ENCODE measurements around the gene CINP. TPM values are rescaled to one million over a fixed set of nuclear protein-coding genes. Genes with fewer than 3 reads are reported as not detected.

Gene CINP
- polyA plus RNA-seq, 1 donor from 2014 or later = 23.1 TPM

DNA sequence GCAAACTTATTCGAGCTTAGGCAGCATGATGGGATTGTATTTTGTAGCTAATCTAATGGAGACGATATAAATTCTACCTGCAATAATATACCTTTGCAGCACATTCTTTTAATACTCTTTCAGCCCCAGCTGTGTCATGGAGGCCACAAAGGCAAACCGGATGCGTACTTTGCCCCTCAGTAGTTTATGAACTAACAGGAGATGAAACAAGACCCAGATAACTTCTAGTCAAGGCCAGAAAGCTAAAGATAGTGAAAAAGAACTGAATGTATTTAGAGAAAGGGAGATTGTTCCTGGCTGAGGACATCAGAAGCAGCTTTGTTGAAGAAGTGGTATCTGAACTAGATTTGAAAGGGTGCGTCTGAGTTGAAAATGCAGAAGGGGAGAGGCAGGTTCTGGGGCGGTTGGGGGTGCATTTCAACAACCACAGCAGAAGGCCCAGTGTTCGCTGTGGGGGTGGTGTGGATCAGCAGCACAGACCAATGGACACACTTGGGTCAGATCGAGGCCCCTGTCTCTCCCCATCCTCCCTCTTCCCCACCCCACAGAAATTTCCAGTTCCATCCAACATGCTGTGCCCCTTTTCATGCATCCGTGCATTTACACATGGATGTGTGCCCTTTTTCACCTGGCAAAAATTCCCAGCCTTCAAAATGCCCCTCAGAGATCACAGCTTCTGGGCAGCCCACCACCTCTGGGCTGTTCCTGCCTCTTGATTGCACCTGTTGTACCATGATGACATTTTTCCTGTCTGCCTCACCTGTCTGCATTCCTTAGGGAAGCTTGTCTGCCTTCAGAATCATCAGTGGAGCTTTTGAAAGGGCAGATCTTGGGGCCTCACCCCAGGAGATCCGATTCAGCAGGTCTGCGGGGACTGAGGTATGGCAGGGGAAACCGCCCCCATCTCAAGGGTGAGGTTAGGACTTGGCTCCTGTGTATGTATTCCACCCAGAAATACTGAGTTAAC, 41.0 kb downstream of the CINP start:
- no peak for TF ChIP-seq EP300 (conservative IDR thresholded peaks at IDR 0.05; ENCODE audit: poor library complexity, severe bottlenecking)
- TF ChIP-seq RAD21 (conservative IDR thresholded peaks at IDR 0.05) = no peak
- H3K27ac ChIP-seq (ENCODE audit: low read length) = no peak overlapping the region
- no peaks in the 10 kb centered on the region for H3K9me3 ChIP-seq (ENCODE audit: low read length)
- no peak overlapping the region for H3K4me3 ChIP-seq (ENCODE audit: low read length)
- no peak overlapping the region for H3K4me2 ChIP-seq (ENCODE audit: low read length)
- H3F3A ChIP-seq (ENCODE audit: insufficient read depth, low read length, poor library complexity, severe bottlenecking) = no peaks in the 10 kb centered on the region
- H2AFZ ChIP-seq (ENCODE audit: low read depth, low read length) = no peak overlapping the region
- peaks cover 3% of the 10 kb centered on the region for H3K79me2 ChIP-seq (replicated peaks; ENCODE audit: insufficient read depth, low read length)
- H3K9ac ChIP-seq (ENCODE audit: low read length) = no peak overlapping the region
- H4K20me1 ChIP-seq (ENCODE audit: insufficient read depth) = no peaks in the 10 kb centered on the region
- H3K9me2 ChIP-seq (ENCODE audit: insufficient read depth, low read length) = no peaks in the 10 kb centered on the region
- H3K27me3 ChIP-seq (ENCODE audit: insufficient read depth, low read depth, low read length) = no peaks in the 10 kb centered on the region
- H3K36me3 ChIP-seq (ENCODE audit: insufficient read depth, low read length) = no peaks in the 10 kb centered on the region

DNA sequence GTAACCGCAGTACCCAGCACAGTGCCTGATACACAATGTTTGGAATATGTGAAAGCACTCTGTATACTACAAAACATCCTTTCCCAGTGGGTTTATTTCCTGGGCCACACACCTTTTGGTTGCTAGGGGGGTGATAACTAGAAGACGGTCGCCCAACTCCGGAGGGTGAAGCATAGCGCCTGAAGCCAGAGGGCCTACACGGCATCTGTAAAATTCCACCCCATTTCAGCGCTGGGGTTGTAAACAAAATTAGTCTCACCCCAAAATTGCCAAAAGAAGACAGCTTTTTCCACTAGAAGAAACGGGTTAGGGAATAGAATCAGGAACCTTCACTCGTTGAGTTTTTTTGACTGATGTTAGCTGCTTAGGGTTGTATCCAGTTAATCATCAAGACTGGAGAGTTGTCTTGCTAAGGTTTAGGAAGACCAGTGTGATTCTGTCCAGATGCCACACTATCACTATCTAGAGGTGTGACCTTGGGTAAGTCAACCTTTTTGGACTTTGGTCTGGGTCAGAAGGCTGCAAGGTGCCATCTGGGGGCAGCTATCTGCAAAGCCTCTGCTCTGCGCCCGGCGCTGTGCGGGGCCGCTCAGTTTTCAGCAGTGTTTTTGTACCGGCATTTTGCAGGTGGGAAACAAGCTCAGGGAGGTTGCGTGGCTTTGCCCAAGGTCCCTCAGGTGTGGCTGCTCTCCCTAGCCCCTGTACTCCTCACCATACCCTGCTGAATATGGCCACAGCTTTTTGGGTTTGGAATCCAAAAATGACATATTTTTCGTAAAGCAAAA, 41.8 kb downstream of the CINP start:
- peak overlapping the region; percentile 89 for H3K4me3 ChIP-seq (ENCODE audit: low read length)
- H2AFZ ChIP-seq (ENCODE audit: low read depth, low read length) = peak overlapping the region; percentile 85

More for the DNA sequence above, 41.8 kb downstream of the CINP start:
- Histone ChIP-seq H3K9me2 (ENCODE audit: insufficient read depth, low read length) (no peaks in the 10 kb centered on the region), H3K4me2 (ENCODE audit: low read length) (peak overlapping the region; percentile 99), H3K36me3 (ENCODE audit: insufficient read depth, low read length) (no peaks in the 10 kb centered on the region), H3K9ac (ENCODE audit: low read length) (peak overlapping the region; percentile 92), H3K79me2 (replicated peaks; ENCODE audit: insufficient read depth, low read length) (peaks cover 3% of the 10 kb centered on the region), H3F3A (ENCODE audit: insufficient read depth, low read length, poor library complexity, severe bottlenecking) (peaks cover 5% of the 10 kb centered on the region), H3K27ac (ENCODE audit: low read length) (peak overlapping the region; percentile 84), H3K27me3 (ENCODE audit: insufficient read depth, low read depth, low read length) (no peaks in the 10 kb centered on the region), H3K9me3 (ENCODE audit: low read length) (no peaks in the 10 kb centered on the region), H4K20me1 (ENCODE audit: insufficient read depth) (no peaks in the 10 kb centered on the region)
- TF ChIP-seq MXI1 (conservative IDR thresholded peaks at IDR 0.05; ENCODE audit: poor library complexity, severe bottlenecking) = no peak
- no peak for TF ChIP-seq RAD21 (conservative IDR thresholded peaks at IDR 0.05)
- no peak for TF ChIP-seq EZH2 (IDR thresholded peaks at IDR 0.05; ENCODE audit: borderline replicate concordance, insufficient read depth, low read length, poor library complexity, severe bottlenecking)
- TF ChIP-seq POLR2AphosphoS5 (IDR thresholded peaks at IDR 0.05) = no peak
- TF ChIP-seq, protein P1, sequence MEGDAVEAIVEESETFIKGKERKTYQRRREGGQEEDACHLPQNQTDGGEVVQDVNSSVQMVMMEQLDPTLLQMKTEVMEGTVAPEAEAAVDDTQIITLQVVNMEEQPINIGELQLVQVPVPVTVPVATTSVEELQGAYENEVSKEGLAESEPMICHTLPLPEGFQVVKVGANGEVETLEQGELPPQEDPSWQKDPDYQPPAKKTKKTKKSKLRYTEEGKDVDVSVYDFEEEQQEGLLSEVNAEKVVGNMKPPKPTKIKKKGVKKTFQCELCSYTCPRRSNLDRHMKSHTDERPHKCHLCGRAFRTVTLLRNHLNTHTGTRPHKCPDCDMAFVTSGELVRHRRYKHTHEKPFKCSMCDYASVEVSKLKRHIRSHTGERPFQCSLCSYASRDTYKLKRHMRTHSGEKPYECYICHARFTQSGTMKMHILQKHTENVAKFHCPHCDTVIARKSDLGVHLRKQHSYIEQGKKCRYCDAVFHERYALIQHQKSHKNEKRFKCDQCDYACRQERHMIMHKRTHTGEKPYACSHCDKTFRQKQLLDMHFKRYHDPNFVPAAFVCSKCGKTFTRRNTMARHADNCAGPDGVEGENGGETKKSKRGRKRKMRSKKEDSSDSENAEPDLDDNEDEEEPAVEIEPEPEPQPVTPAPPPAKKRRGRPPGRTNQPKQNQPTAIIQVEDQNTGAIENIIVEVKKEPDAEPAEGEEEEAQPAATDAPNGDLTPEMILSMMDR (IDR thresholded peaks at IDR 0.05; ENCODE audit: poor library complexity, severe bottlenecking) = no peak
- no peak for TF ChIP-seq EP300 (conservative IDR thresholded peaks at IDR 0.05; ENCODE audit: poor library complexity, severe bottlenecking)
- no peak for TF ChIP-seq TAF1 (IDR thresholded peaks at IDR 0.05; ENCODE audit: low read depth)
- TF ChIP-seq, protein P2, sequence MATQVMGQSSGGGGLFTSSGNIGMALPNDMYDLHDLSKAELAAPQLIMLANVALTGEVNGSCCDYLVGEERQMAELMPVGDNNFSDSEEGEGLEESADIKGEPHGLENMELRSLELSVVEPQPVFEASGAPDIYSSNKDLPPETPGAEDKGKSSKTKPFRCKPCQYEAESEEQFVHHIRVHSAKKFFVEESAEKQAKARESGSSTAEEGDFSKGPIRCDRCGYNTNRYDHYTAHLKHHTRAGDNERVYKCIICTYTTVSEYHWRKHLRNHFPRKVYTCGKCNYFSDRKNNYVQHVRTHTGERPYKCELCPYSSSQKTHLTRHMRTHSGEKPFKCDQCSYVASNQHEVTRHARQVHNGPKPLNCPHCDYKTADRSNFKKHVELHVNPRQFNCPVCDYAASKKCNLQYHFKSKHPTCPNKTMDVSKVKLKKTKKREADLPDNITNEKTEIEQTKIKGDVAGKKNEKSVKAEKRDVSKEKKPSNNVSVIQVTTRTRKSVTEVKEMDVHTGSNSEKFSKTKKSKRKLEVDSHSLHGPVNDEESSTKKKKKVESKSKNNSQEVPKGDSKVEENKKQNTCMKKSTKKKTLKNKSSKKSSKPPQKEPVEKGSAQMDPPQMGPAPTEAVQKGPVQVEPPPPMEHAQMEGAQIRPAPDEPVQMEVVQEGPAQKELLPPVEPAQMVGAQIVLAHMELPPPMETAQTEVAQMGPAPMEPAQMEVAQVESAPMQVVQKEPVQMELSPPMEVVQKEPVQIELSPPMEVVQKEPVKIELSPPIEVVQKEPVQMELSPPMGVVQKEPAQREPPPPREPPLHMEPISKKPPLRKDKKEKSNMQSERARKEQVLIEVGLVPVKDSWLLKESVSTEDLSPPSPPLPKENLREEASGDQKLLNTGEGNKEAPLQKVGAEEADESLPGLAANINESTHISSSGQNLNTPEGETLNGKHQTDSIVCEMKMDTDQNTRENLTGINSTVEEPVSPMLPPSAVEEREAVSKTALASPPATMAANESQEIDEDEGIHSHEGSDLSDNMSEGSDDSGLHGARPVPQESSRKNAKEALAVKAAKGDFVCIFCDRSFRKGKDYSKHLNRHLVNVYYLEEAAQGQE (IDR thresholded peaks at IDR 0.05; ENCODE audit: borderline replicate concordance) = no peak
- no peak for TF ChIP-seq SMC3 (conservative IDR thresholded peaks at IDR 0.05; ENCODE audit: poor library complexity)

All from neural cell (in vitro differentiated cells).